Measurements from ENCODE around the gene CHST13. TPM values are rescaled to one million over a fixed set of nuclear protein-coding genes. Genes with fewer than 3 reads are reported as not detected.

CHST13 gene
- total and polyA plus RNA-seq, 2 donors, result 0.24 to 0.32 TPM

Small RNA genes within 50 kb of the gene (small RNA-seq; reads per million reads assigned to genes)
- gene RNA5SP138, result not detected

Other genes with a start within 250 kb of the CHST13 start
- 1.6 TPM for gene KLF15, start 166.7 kb upstream of the CHST13 start, total RNA-seq
- 57.3 TPM for gene KLF15, start 166.7 kb upstream of the CHST13 start, polyA plus RNA-seq
- not detected for gene CFAP100, start 129.2 kb upstream of the CHST13 start, total RNA-seq
- gene CFAP100, start 129.2 kb upstream of the CHST13 start, polyA plus RNA-seq, result not detected
- gene ZXDC, start 48.3 kb upstream of the CHST13 start, total RNA-seq, result 26.2 TPM
- 16.4 TPM for gene ZXDC, start 48.3 kb upstream of the CHST13 start, polyA plus RNA-seq
- not detected for gene UROC1, start 6.4 kb upstream of the CHST13 start, total RNA-seq
- gene UROC1, start 6.4 kb upstream of the CHST13 start, polyA plus RNA-seq, result 0.03 TPM
- not detected for gene C3orf22, start 34.8 kb downstream of the CHST13 start, total RNA-seq
- gene C3orf22, start 34.8 kb downstream of the CHST13 start, polyA plus RNA-seq, result not detected
- 17.8 TPM for gene TXNRD3, start 131.0 kb downstream of the CHST13 start, total RNA-seq
- 7.2 TPM for gene TXNRD3, start 131.0 kb downstream of the CHST13 start, polyA plus RNA-seq
- gene CHCHD6, start 180.1 kb downstream of the CHST13 start, total RNA-seq, result 5.4 TPM
- gene CHCHD6, start 180.1 kb downstream of the CHST13 start, polyA plus RNA-seq, result 20.9 TPM

Data from urinary bladder (tissue), 2 donors.